Measurements from ENCODE around the gene JOSD1.

DNA sequence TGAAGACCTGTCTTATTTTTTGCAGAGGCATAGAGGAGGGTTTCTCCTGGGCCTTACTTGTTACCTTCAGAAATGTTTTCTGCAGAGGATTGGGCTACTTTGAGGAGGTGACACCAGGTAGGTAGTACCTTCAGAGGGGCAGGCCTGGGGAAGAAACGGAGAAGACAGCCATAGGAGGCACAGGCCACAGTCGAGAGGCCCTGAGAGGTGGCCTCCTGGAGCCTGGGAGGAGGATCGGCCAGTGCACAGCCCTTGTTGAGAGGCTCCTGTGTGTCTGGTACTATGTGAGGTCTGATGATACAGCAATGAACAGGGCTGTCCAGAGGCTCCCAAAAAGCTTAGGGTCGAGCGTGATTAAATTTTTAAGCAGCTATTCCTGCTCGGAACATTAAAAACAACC lies 16.5 kb upstream of the JOSD1 start:
- TF ChIP-seq, protein P1, sequence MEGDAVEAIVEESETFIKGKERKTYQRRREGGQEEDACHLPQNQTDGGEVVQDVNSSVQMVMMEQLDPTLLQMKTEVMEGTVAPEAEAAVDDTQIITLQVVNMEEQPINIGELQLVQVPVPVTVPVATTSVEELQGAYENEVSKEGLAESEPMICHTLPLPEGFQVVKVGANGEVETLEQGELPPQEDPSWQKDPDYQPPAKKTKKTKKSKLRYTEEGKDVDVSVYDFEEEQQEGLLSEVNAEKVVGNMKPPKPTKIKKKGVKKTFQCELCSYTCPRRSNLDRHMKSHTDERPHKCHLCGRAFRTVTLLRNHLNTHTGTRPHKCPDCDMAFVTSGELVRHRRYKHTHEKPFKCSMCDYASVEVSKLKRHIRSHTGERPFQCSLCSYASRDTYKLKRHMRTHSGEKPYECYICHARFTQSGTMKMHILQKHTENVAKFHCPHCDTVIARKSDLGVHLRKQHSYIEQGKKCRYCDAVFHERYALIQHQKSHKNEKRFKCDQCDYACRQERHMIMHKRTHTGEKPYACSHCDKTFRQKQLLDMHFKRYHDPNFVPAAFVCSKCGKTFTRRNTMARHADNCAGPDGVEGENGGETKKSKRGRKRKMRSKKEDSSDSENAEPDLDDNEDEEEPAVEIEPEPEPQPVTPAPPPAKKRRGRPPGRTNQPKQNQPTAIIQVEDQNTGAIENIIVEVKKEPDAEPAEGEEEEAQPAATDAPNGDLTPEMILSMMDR (IDR thresholded peaks at IDR 0.05) = no peak
- TF ChIP-seq POLR2AphosphoS5 (IDR thresholded peaks at IDR 0.05; ENCODE audit: insufficient read depth in 1 of 2, low read depth in 1 of 2) = no peak

Data from vagina (tissue), 2 donors.